HepG2 (cell line): ENCODE measurements around the gene WDR86. TPM values are rescaled to one million over a fixed set of nuclear protein-coding genes. Genes with fewer than 3 reads are reported as not detected.

Experiments used
- BRD4 ChIP-seq: sonication (generic); formaldehyde crosslinking; IDR thresholded peaks from 2 replicates; pipeline ENCODE4 v1.4.0; 2020; ENCODE audit warnings: missing genetic modification reagents
- FOSL1 ChIP-seq: sonication (generic); formaldehyde crosslinking; IDR thresholded peaks from 2 replicates; pipeline ENCODE4 v1.9.0; 2021; ENCODE audit warnings: missing genetic modification reagents, borderline replicate concordance
- HMGA1 ChIP-seq: sonication (generic); formaldehyde crosslinking; conservative IDR thresholded peaks from 2 replicates; pipeline ENCODE4 v1.4.0; 2020; ENCODE audit warnings: missing genetic modification reagents
- NR2F2 ChIP-seq: IDR thresholded peaks from 2 replicates; pipeline ENCODE4 v1.6.1; 2012; ENCODE audit warnings: low read depth, inconsistent platforms, borderline replicate concordance
- RNF219 ChIP-seq: sonication (generic); formaldehyde crosslinking; IDR thresholded peaks from 2 replicates; pipeline ENCODE4 v1.5.0; 2020; ENCODE audit warnings: mild to moderate bottlenecking, missing genetic modification reagents
- TOPORS ChIP-seq: sonication (generic); formaldehyde crosslinking; IDR thresholded peaks from 2 replicates; pipeline ENCODE4 v1.8.0; 2023; ENCODE audit warnings: mild to moderate bottlenecking, missing genetic modification reagents
- ZFP36L1 ChIP-seq: sonication (generic); formaldehyde crosslinking; IDR thresholded peaks from 2 replicates; pipeline ENCODE4 v1.8.0; 2022; ENCODE audit warnings: mild to moderate bottlenecking, missing genetic modification reagents, moderate library complexity
- ZNF20 ChIP-seq: sonication (generic); formaldehyde crosslinking; IDR thresholded peaks from 2 replicates; pipeline ENCODE4 v1.4.0; 2020; ENCODE audit warnings: mild to moderate bottlenecking, moderate library complexity, missing genetic modification reagents
- ZNF574 ChIP-seq: sonication (generic); formaldehyde crosslinking; IDR thresholded peaks from 2 replicates; pipeline ENCODE4 v1.4.0; 2020; ENCODE audit warnings: missing genetic modification reagents
- ZNF772 ChIP-seq: sonication (generic); formaldehyde crosslinking; IDR thresholded peaks from 2 replicates; pipeline ENCODE4 v1.5.0; 2020; ENCODE audit warnings: mild to moderate bottlenecking, missing genetic modification reagents
- polyA plus RNA-seq, 8 experiments: library from polyadenylated mRNA; depleted of rRNA in 3 of 8; stranded (reverse) in 7 of 8; unstranded in 1 of 8; fragments of >200 nt; fragmentation: Illumina TruSeq in 4 of 8; extraction: Trizol in 4 of 8; gene quantifications; 2 replicates each; pipeline versions ENCODE4 v1.2.1 to v1.2.3, GENCODE V29; 2011 to 2016; ENCODE audit warnings: low read depth in 4 of 8, missing spikeins in 1 of 8, mixed read lengths in 1 of 8; ENCODE audit not compliant: insufficient read depth in 1 of 8
- total RNA-seq, 5 experiments: library from RNA; depleted of rRNA; stranded (reverse); fragments of >200 nt; fragmentation: Illumina TruSeq; extraction: Trizol; gene quantifications; 2 replicates each; pipeline ENCODE4 v1.2.3, GENCODE V29; 2016; ENCODE audit warnings: low read depth in 1 of 5
- TF ChIP-seq, protein P1 (sequence below): sonication (generic); formaldehyde crosslinking; IDR thresholded peaks from 2 replicates; pipeline ENCODE4 v1.5.1; 2020; ENCODE audit warnings: mild to moderate bottlenecking, missing genetic modification reagents, moderate library complexity
- TF ChIP-seq, protein P2 (sequence below): sonication (generic); formaldehyde crosslinking; IDR thresholded peaks from 2 replicates; pipeline ENCODE4 v1.4.0; 2020; ENCODE audit warnings: mild to moderate bottlenecking, missing genetic modification reagents
- TF ChIP-seq, protein P3 (sequence below): sonication (generic); formaldehyde crosslinking; conservative IDR thresholded peaks from 2 replicates; pipeline ENCODE4 v1.4.0; 2020; ENCODE audit warnings: missing genetic modification reagents

WDR86 gene
- total and polyA plus RNA-seq, 2 of the 13 experiments (the other 11 are each of a cell fraction or from before 2014, with no cell fraction given): 0.11 to 2.9 TPM

DNA sequence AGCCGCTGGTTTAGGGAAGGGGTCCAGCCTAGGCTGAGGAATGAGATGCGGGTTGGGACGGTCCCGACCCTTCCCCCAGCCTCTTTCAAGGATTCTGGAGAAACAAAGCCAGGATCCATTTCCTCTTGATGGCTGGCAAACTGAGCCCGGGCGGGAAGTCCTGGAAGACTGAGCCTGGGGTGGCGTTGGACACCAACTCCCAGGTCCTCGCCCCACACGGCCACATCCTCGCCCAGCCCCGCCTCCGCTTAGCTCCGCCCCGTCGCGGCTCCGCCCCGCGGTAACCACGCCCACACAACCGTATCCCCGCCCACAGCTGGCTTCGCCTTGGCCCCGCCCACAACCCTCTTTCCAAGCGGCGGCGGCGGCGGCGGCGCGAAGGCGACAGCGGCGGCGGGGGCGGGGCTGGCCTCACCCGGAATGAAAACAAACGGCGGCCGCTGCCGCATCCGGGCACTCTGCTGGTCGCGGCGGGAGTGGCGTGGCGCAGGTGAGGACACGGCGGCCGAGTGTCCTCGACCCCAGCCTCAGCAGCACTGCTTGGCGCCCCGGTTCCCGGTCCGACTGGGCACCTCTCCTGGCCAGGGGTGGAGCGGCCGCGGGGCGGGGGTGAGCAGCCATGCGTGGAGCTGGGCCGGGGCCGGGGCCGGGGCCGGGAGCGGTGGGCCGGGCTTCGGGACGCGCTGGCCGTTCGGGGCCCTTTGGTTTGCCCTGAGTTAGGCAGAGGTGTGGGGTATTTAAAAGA is 68.3 kb downstream of the WDR86 start, which contains the start of gene NUB1 (continued):
- TF ChIP-seq ZFP36L1 (CRISPR knock-in tag) (no peak; the same call in 1 of the 2 replicates), ZNF574 (CRISPR knock-in tag) (peak; percentile 91), BRD4 (CRISPR knock-in tag) (peak; percentile 74), TOPORS (CRISPR knock-in tag) (no peak), NR2F2 (no peak; the same call in 1 of the 2 replicates), ZNF20 (CRISPR knock-in tag) (no peak), ZNF772 (CRISPR knock-in tag) (peak; percentile 34; the same call in 1 of the 2 replicates), RNF219 (CRISPR knock-in tag) (no peak), HMGA1 (no peak), FOSL1 (CRISPR knock-in tag) (no peak)
- TF ChIP-seq, protein P1, sequence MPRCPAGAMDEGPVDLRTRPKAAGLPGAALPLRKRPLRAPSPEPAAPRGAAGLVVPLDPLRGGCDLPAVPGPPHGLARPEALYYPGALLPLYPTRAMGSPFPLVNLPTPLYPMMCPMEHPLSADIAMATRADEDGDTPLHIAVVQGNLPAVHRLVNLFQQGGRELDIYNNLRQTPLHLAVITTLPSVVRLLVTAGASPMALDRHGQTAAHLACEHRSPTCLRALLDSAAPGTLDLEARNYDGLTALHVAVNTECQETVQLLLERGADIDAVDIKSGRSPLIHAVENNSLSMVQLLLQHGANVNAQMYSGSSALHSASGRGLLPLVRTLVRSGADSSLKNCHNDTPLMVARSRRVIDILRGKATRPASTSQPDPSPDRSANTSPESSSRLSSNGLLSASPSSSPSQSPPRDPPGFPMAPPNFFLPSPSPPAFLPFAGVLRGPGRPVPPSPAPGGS: peak; percentile 83; the same call in 1 of the 2 replicates
- TF ChIP-seq, protein P2, sequence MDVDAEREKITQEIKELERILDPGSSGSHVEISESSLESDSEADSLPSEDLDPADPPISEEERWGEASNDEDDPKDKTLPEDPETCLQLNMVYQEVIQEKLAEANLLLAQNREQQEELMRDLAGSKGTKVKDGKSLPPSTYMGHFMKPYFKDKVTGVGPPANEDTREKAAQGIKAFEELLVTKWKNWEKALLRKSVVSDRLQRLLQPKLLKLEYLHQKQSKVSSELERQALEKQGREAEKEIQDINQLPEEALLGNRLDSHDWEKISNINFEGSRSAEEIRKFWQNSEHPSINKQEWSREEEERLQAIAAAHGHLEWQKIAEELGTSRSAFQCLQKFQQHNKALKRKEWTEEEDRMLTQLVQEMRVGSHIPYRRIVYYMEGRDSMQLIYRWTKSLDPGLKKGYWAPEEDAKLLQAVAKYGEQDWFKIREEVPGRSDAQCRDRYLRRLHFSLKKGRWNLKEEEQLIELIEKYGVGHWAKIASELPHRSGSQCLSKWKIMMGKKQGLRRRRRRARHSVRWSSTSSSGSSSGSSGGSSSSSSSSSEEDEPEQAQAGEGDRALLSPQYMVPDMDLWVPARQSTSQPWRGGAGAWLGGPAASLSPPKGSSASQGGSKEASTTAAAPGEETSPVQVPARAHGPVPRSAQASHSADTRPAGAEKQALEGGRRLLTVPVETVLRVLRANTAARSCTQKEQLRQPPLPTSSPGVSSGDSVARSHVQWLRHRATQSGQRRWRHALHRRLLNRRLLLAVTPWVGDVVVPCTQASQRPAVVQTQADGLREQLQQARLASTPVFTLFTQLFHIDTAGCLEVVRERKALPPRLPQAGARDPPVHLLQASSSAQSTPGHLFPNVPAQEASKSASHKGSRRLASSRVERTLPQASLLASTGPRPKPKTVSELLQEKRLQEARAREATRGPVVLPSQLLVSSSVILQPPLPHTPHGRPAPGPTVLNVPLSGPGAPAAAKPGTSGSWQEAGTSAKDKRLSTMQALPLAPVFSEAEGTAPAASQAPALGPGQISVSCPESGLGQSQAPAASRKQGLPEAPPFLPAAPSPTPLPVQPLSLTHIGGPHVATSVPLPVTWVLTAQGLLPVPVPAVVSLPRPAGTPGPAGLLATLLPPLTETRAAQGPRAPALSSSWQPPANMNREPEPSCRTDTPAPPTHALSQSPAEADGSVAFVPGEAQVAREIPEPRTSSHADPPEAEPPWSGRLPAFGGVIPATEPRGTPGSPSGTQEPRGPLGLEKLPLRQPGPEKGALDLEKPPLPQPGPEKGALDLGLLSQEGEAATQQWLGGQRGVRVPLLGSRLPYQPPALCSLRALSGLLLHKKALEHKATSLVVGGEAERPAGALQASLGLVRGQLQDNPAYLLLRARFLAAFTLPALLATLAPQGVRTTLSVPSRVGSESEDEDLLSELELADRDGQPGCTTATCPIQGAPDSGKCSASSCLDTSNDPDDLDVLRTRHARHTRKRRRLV (CRISPR knock-in tag): no peak
- TF ChIP-seq, protein P3, sequence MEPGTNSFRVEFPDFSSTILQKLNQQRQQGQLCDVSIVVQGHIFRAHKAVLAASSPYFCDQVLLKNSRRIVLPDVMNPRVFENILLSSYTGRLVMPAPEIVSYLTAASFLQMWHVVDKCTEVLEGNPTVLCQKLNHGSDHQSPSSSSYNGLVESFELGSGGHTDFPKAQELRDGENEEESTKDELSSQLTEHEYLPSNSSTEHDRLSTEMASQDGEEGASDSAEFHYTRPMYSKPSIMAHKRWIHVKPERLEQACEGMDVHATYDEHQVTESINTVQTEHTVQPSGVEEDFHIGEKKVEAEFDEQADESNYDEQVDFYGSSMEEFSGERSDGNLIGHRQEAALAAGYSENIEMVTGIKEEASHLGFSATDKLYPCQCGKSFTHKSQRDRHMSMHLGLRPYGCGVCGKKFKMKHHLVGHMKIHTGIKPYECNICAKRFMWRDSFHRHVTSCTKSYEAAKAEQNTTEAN (CRISPR knock-in tag): no peak
